GM12872 (cell line): Measurements from ENCODE around the gene GPT2.

Source experiments
- CTCF ChIP-seq: IDR thresholded peaks from 3 replicates; pipeline ENCODE4 v1.5.1; 2011; ENCODE audit warnings: low read depth, mild to moderate bottlenecking, low read length, moderate library complexity; ENCODE audit not compliant: insufficient read depth

Gene GPT2

DNA sequence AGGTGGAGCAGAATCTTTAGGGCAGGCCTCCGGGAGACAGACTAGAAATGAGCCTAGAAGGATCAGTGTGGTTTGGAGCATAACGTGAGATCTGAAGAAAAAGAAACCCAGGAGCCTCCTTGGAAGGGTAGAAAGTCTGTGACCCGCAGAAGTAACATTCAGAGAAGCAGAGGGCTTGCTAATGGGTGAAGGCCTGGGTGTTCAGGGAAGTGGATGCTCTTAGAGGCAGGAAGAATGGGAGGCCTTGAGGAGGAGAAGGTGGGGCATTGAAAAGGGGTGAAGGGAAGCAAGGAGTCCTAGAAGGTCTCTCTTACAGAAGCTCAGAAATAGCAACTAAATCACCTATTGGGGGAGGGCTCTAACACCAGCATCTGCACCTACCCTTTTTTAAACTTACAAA lies 20.3 kb downstream of the GPT2 start:
- TF ChIP-seq CTCF = no peak

- TF ChIP-seq CTCF = no peak
These were observed 22.3 kb downstream of the GPT2 start for GRCh38 chr16:46906360-46907060.

GRCh38 chr16:46907061-46907774 lies 23.1 kb downstream of the GPT2 start:
- no peak for TF ChIP-seq CTCF

- peak; percentile 69 for TF ChIP-seq CTCF
These were observed 24.6 kb downstream of the GPT2 start for GRCh38 chr16:46908540-46909372.

DNA sequence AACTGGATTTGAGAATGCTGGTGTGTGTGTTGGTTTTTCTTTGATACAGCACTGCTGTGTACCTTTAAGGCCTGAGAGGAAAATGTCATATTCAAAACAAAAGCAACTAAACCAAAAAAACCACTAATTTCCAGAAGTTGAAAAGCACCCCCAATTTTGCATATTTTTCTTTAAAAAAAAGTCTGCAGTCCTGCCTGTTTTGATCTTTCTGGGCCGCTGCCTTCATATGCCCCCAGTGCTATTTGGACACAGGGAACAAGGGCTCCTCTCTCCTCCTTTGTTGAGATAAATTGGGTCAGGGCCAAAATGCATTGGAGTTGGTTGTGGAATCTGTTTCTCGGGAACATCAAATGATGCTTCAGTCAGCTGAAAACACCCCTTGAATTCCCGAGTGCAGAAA lies 26.9 kb downstream of the GPT2 start:
- no peak for TF ChIP-seq CTCF

DNA sequence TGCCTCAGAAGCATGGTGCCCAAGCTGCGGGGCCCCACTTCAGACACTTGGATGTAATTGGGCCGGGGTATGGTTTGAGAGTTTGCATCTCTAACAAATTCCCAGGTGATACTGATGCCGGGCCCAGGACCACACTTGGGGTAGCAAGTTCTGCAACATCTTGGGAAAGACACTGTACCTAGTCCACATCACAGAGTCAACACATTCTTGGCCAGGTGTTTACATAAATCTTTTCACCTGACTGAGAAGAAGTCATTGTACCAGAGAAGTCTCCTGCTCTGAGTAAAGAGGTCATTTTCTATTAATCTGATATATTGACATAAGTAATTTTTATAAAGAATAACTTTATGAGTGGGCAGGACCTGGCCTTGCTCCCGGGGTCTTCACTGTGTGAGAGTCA lies 27.5 kb downstream of the GPT2 start:
- TF ChIP-seq CTCF = no peak

DNA sequence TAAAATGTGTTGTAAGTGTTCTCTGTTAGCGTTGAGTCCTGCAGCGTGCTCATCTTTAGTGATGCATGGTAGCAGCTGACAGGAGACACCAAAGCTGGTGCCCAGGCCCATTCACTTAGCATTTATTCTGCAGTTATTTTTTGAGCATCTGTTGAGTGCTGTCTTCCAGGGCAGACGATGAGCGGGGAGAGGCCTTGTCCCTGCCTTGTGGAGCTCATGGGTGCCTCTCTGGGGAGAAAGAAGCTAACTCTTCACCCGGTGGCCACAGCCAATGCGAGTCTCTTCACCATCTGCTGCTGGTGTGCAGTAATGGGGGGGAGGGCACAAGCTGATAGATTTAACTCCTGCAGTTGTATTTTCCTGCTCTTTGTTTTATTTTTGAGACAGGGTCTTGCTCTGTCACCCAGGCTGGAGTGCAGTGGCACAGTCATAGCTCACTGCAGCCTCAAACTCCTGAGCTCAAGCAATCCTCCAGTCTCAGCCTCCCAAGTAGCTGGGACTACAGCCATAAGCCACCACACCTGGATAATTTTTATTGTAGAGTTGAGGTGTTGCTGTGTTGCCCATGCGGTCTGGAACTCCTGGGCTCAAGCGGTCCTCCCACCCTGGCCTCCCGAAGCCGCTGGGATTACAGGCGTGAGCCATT lies 30.5 kb downstream of the GPT2 start:
- no peak for TF ChIP-seq CTCF
